Breast epithelium (tissue), 4 donors: ENCODE measurements around the gene IL12A. TPM values are rescaled to one million over a fixed set of nuclear protein-coding genes. Genes with fewer than 3 reads are reported as not detected.

ENCODE experiments used
- DNase-seq, 2 donors: peaks; one replicate each; pipeline ENCODE4 v3.0.0-alpha.2; 2019; ENCODE audit warnings: low spot score in 2 of 2
- H3K27ac ChIP-seq, 2 donors: fragments of 200-600 bp; sonication (generic) in 1 of 2; one replicate each; pipeline ENCODE4 v1.5.1; 2016 to 2019; ENCODE audit warnings: mild to moderate bottlenecking in 1 of 2
- H3K27me3 ChIP-seq, 2 donors: fragments of 200-600 bp; sonication (generic) in 1 of 2; one replicate each; pipeline versions ENCODE4 v1.5.1 to v1.6.0; 2017 to 2019; ENCODE audit warnings: control low read depth in 1 of 2, mild to moderate bottlenecking in 1 of 2
- H3K36me3 ChIP-seq: fragments of 200-600 bp; one replicate; pipeline ENCODE4 v1.5.1; 2019
- H3K4me1 ChIP-seq, 2 donors: fragments of 200-600 bp; sonication (generic); one replicate each; pipeline ENCODE4 v1.5.1; 2016 to 2019; ENCODE audit warnings: control low read depth in 1 of 2
- H3K4me3 ChIP-seq, 3 donors: fragments of 200-600 bp; sonication (generic); 1 replicate in 2 of 3; 2 replicates in 1 of 3; pipeline ENCODE4 v1.5.1; 2016 to 2019; ENCODE audit warnings: mild to moderate bottlenecking in 3 of 3, moderate library complexity in 2 of 3
- H3K9me3 ChIP-seq, 2 donors: fragments of 200-600 bp; sonication (generic) in 1 of 2; one replicate each; pipeline ENCODE4 v1.5.1; 2016 to 2019; ENCODE audit warnings: control low read depth in 1 of 2
- POLR2A ChIP-seq: fragments of 450-650 bp; IDR thresholded peaks from one replicate; pipeline ENCODE4 v1.6.1; 2016; ENCODE audit warnings: antibody characterized with exemption, mild to moderate bottlenecking, moderate library complexity
- POLR2AphosphoS5 ChIP-seq, 3 donors: sonication (generic); formaldehyde crosslinking; IDR thresholded peaks; one replicate each; pipeline ENCODE4 v1.6.1; 2017; ENCODE audit warnings: antibody characterized with exemption in 3 of 3
- intact Hi-C: fragments of 100-400 bp; cut with DNase I; formaldehyde crosslinking; loops from one replicate; pipeline ENCODE4 v1.15.1; 2023; ENCODE audit warnings: low total_unique reads
- total RNA-seq, 3 donors: library from RNA; depleted of rRNA; stranded (reverse); fragments of >200 nt; gene quantifications; one replicate each; pipeline ENCODE4 v1.1.0, GENCODE V29; 2016
- TF ChIP-seq, protein P1 (sequence below), 3 donors: fragments of 450-650 bp; IDR thresholded peaks; one replicate each; pipeline ENCODE4 v1.5.1; 2016 to 2017; ENCODE audit warnings: antibody characterized with exemption in 3 of 3, mild to moderate bottlenecking in 3 of 3, moderate library complexity in 3 of 3

IL12A gene
- total RNA-seq, 3 donors from 2014 or later, result 0.98 TPM; not detected in 2

DNA sequence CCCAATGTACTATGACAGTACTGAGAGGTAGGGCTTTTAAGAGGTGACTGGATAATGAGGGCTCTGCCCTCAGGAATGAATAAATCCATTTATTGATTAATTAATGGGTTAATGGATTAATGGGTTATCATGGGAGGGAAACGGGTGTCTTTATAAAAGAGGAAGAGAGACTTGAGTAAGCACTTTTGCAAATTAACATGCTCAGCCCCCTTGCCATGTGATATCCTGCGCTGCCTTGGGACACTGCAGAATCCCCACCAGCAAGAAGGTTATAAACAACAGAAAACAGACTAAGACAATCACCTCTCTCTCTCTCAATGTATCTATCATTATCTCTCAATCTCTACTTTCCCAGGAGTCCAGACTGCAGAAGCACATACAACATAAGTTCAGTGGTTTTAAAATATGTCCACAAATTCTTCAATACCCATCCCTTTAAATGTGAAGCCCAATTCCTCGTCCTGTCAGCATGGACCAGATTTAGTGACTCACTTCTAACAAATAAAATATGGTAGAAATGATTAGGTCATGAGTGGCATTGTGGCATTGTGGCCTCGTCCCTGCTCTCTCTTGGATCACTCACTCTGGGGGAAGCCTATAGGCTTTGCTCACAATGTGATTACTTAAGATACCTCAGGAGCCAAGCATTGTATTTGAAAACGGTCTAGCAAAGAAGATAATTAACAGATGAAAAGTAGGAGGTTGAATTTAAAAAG is 40.0 kb upstream of the IL12A start:
- no peaks in the 10 kb centered on the region for H3K4me1 ChIP-seq
- DNase-seq, result no peak
- H3K36me3 ChIP-seq, result no peaks in the 10 kb centered on the region
- intact Hi-C loops, result no loop called here
- no peaks in the 10 kb centered on the region for H3K27me3 ChIP-seq
- TF ChIP-seq POLR2AphosphoS5 (IDR thresholded peaks at IDR 0.05) (no peak), POLR2A (no peak)
- TF ChIP-seq, protein P1, sequence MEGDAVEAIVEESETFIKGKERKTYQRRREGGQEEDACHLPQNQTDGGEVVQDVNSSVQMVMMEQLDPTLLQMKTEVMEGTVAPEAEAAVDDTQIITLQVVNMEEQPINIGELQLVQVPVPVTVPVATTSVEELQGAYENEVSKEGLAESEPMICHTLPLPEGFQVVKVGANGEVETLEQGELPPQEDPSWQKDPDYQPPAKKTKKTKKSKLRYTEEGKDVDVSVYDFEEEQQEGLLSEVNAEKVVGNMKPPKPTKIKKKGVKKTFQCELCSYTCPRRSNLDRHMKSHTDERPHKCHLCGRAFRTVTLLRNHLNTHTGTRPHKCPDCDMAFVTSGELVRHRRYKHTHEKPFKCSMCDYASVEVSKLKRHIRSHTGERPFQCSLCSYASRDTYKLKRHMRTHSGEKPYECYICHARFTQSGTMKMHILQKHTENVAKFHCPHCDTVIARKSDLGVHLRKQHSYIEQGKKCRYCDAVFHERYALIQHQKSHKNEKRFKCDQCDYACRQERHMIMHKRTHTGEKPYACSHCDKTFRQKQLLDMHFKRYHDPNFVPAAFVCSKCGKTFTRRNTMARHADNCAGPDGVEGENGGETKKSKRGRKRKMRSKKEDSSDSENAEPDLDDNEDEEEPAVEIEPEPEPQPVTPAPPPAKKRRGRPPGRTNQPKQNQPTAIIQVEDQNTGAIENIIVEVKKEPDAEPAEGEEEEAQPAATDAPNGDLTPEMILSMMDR (IDR thresholded peaks at IDR 0.05), result no peak
- H3K4me3 ChIP-seq, result no peak overlapping the region
- H3K9me3 ChIP-seq, result no peaks in the 10 kb centered on the region
- H3K27ac ChIP-seq, result no peak overlapping the region

DNA sequence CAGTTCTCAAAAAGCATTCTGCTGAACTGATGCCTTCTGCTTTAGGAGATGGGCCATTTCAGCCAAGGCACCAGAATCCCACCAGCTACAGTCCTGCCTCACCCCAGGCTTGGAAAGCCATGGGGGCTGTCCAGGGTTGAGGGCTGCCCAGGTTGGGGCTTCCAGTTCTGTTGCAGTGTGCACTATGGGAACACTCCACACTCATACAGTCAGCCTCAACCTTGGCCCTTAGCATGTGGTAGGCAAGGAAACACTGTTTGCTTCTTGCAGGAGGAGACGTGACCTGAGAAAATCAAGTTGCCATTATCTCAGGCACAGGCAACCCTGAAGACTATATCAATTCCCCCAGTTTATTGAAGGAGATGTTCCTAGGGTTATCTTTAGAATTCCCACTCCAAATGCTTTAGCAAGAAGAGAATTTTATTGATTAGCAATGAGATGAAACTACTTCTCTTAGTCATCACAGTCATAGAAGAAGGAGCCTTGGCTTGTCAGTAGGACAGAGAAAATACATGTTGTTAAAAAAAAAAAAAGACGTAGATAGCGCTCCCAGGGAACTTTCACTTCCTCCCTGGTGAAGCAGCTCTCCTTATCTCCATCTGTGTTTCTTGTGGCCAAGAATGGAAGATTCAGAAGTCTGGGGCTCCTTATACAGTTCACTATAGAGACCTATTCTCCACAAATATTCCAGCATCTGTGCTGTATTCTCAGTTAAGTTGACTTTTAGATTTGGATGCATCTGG is 38.3 kb upstream of the IL12A start:
- intact Hi-C loops, result no loop called here
- no peak for TF ChIP-seq POLR2AphosphoS5 (IDR thresholded peaks at IDR 0.05)
- no peak for TF ChIP-seq POLR2A
- TF ChIP-seq, protein P1 (IDR thresholded peaks at IDR 0.05), result no peak
- H3K4me3 ChIP-seq, result no peak overlapping the region

DNA sequence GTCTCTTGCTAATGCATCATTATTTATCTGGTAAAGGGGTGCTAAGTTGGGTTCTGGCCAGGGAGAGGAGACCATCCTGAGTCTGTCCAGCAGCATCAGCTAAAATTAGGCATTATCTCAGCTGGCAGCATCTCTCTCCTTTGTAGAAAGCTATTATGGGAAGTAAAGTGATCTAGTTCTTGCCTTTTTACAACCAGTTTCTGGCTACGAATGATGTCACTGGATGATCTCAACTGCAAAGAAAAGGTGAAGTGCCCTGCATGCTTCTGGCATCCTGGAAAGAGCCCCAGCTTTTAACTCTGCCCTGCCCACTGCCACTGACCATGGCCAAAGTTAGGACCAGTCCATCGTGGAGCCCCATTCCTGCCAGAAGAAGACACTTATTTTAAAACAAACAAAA is 37.1 kb upstream of the IL12A start:
- Histone ChIP-seq H3K4me3 (no peak overlapping the region), H3K9me3 (no peaks in the 10 kb centered on the region), H3K4me1 (no peaks in the 10 kb centered on the region), H3K27me3 (no peaks in the 10 kb centered on the region), H3K36me3 (no peaks in the 10 kb centered on the region), H3K27ac (no peak overlapping the region)
- TF ChIP-seq, protein P1 (IDR thresholded peaks at IDR 0.05), result no peak
- TF ChIP-seq POLR2A (no peak), POLR2AphosphoS5 (IDR thresholded peaks at IDR 0.05) (no peak)
- intact Hi-C loops, result no loop called here
- DNase-seq, result no peak

More for the DNA sequence above, 38.3 kb upstream of the IL12A start:
- no peaks in the 10 kb centered on the region for H3K27me3 ChIP-seq
- no peaks in the 10 kb centered on the region for H3K4me1 ChIP-seq
- DNase-seq, result no peak
- no peak overlapping the region for H3K27ac ChIP-seq
- no peaks in the 10 kb centered on the region for H3K9me3 ChIP-seq
- no peaks in the 10 kb centered on the region for H3K36me3 ChIP-seq

DNA sequence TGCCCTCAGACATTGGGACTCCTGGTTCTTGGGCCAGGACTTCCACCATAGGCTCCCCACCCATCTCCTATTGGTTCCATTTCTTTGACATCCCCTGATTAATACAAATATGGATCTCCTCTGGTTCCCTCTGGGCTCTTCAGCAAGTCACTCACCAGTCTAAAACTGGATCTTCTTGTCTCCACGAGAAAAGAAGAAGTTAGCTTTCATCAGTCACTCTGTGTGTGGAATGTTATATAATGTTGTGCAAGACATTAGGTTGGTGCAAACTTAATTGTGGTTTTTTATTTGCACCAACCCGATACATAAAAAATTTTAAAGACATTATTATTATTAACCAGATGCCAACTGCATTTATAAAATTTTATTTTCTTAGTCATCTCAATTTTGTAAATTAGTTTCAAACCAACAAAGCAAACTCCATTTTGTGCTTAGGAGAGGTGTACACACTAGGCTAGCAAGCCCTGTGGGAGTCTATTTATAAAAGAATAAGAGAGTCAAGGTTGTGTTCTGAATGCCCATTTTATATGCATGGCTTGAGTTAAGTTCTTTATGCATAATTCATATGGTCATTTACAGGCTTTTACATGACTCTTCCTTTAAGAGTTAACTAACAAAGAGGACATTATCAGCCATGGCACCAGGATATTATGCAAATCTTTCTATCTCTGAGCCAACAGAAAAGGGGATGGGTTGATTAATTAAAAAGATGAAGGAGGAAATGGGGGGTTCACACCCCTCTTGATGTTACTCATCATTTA is 35.1 kb upstream of the IL12A start:
- Histone ChIP-seq H3K27me3 (no peaks in the 10 kb centered on the region), H3K4me1 (no peaks in the 10 kb centered on the region), H3K27ac (no peak overlapping the region), H3K4me3 (no peak overlapping the region), H3K36me3 (no peaks in the 10 kb centered on the region), H3K9me3 (peaks cover 0 to 8% of the 10 kb centered on the region in 2 donors)
- TF ChIP-seq POLR2A, result no peak
- TF ChIP-seq, protein P1 (IDR thresholded peaks at IDR 0.05), result no peak
- TF ChIP-seq POLR2AphosphoS5 (IDR thresholded peaks at IDR 0.05), result no peak
- no peak for DNase-seq
- intact Hi-C loops, result no loop called here
